ENCODE measurements around the gene VPS39. TPM values are rescaled to one million over a fixed set of nuclear protein-coding genes. Genes with fewer than 3 reads are reported as not detected.
A peak's percentile ranks its signal among the peaks of the same experiment; 100 is the strongest.

Gene VPS39
- total and polyA plus RNA-seq, 12 donors, result 24.9 to 55.0 (median 48.9) TPM

DNA sequence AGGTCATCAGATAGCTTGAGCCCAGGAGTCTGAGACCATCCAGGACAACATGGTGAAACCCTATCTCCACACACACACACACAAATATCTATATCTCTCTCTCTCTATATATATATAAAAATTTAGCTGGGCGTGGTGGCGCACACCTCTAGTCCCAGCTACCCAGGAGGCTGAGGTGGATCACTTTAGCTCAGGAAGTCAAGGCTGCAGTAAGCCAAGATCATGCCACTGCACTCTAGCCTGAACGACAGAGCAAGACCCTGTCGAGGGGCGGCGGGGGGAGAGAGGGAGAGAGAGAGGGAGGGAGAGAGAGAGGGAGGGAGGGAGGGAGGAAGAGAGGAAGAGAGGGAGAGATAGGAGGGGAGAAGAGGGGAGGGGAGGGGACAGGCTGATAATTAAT is 79.6 kb downstream of the VPS39 start:
- TF ChIP-seq, protein P1, sequence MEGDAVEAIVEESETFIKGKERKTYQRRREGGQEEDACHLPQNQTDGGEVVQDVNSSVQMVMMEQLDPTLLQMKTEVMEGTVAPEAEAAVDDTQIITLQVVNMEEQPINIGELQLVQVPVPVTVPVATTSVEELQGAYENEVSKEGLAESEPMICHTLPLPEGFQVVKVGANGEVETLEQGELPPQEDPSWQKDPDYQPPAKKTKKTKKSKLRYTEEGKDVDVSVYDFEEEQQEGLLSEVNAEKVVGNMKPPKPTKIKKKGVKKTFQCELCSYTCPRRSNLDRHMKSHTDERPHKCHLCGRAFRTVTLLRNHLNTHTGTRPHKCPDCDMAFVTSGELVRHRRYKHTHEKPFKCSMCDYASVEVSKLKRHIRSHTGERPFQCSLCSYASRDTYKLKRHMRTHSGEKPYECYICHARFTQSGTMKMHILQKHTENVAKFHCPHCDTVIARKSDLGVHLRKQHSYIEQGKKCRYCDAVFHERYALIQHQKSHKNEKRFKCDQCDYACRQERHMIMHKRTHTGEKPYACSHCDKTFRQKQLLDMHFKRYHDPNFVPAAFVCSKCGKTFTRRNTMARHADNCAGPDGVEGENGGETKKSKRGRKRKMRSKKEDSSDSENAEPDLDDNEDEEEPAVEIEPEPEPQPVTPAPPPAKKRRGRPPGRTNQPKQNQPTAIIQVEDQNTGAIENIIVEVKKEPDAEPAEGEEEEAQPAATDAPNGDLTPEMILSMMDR (IDR thresholded peaks at IDR 0.05), result no peak

DNA sequence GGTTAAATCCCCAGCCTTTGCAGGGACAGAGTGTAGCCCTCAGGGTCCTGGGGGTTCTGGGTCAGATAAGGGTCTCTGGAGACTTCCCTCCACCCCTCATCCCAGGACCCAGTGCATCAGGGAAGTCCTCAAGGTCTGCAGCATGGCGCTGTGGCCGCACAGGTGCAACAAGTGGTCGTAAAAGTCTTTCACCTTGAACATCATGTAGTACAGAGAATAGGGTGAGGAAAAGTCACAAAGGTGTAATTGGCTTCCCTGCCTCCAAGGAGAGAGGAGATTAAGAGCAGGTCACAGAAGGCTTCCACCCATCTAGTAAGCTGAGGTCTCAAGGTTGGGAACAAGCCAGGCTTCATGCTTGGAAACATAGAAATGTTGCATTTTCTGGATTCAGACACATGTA is 84.6 kb downstream of the VPS39 start:
- TF ChIP-seq, protein P1 (IDR thresholded peaks at IDR 0.05), result no peak
- Histone ChIP-seq H3K36me3 (no peaks in the 10 kb centered on the region), H3K9me3 (no peaks in the 10 kb centered on the region), H3K27ac (no peak overlapping the region), H3K27me3 (peaks cover 0 to 18% (median 0%) of the 10 kb centered on the region in 7 donors), H3K4me3 (no peak overlapping the region), H3K4me1 (peaks cover 0 to 11% (median 0%) of the 10 kb centered on the region in 9 donors)
- DNase-seq, result no peak
- intact Hi-C loops (cut with DNase I), result no loop called here
- ATAC-seq, result no peak
- 93 to 97% methylated on average over 3 of the region's 3 CpGs for WGBS, 2 donors

More for the DNA sequence above, 79.6 kb downstream of the VPS39 start:
- no peaks in the 10 kb centered on the region for H3K4me1 ChIP-seq
- H3K27ac ChIP-seq, result no peak overlapping the region
- 63 to 72% methylated on average over 4 to 6 of the region's 6 CpGs for WGBS, 2 donors
- no peaks in the 10 kb centered on the region for H3K9me3 ChIP-seq
- intact Hi-C loops (cut with DNase I), result no loop called here
- no peak overlapping the region for H3K4me3 ChIP-seq
- ATAC-seq, result no peak
- H3K36me3 ChIP-seq, result no peaks in the 10 kb centered on the region
- H3K27me3 ChIP-seq, result peaks cover 0 to 25% (median 5%) of the 10 kb centered on the region in 7 donors
- no peak for DNase-seq

DNA sequence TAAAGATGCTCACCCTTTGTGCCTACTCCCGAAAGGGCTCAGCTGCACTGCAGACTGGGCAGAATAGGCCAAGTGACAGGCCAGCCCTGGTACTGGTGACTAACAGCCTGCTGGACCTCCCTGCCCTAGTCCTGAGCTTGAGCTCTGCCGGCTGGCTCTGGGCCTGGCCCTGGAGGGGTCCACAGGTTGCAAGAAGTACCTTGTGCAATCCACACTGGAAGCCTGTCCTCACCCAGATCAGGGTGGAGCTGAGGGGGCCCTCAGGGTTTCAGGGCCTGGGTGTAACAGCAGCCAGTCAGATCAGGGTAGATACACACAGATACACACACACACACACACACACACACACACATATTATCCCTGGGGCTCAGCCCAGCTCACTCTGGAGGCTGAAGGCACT is 86.4 kb downstream of the VPS39 start:
- Histone ChIP-seq H3K27me3 (peaks cover 0 to 4% (median 0%) of the 10 kb centered on the region in 7 donors), H3K27ac (no peak overlapping the region), H3K9me3 (peaks cover 0 to 2% (median 0%) of the 10 kb centered on the region in 11 donors), H3K4me1 (peaks cover 0 to 11% (median 0%) of the 10 kb centered on the region in 9 donors), H3K36me3 (no peaks in the 10 kb centered on the region), H3K4me3 (no peak overlapping the region)
- ATAC-seq (peak in 2 of 8 donors; percentile 29 to 44), DNase-seq (no peak)
- intact Hi-C loops (cut with DNase I), result no loop called here
- WGBS, 2 donors, result 66 to 70% methylated on average over 2 of the region's 2 CpGs
- TF ChIP-seq, protein P1 (IDR thresholded peaks at IDR 0.05), result no peak

DNA sequence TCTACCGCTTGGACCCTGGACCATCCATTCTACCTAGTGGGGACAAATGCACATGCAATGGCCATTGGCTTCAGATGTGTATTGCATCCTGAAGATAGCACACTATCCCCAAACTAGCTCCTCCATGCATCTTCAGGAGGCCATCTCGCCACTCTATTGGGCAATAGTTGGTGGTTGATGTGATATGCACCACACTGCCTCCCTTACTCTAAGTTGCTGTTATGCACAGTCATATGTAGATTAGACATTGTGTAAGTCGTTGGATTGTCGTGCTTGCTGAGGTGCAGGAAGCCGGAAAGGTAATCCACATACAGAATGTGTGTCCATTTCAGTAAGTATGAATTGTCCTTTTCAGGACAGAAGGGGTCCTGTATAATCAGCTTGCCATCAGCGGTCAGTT is 87.1 kb downstream of the VPS39 start:
- peaks cover 0 to 11% (median 0%) of the 10 kb centered on the region in 9 donors for H3K4me1 ChIP-seq
- no peaks in the 10 kb centered on the region for H3K36me3 ChIP-seq
- TF ChIP-seq, protein P1 (IDR thresholded peaks at IDR 0.05), result no peak
- DNase-seq (no peak), ATAC-seq (no peak)
- H3K4me3 ChIP-seq, result no peak overlapping the region
- H3K9me3 ChIP-seq, result peaks cover 0 to 8% (median 0%) of the 10 kb centered on the region in 11 donors
- intact Hi-C loops (cut with DNase I), result no loop called here
- WGBS, 2 donors, result 90 to 91% methylated on average over 6 of the region's 6 CpGs
- peaks cover 0 to 4% (median 0%) of the 10 kb centered on the region in 7 donors for H3K27me3 ChIP-seq
- H3K27ac ChIP-seq, result no peak overlapping the region

Data from heart right ventricle (tissue), 16 donors.